CD4-positive, alpha-beta T cell treated with Interleukin-21 for 1 hour (primary cell): ENCODE data around the gene LOXL1.

Experiments
- DNase-seq: peaks from one replicate; pipeline ENCODE4 v3.0.0-alpha.2; 2020

The LOXL1 gene

DNA sequence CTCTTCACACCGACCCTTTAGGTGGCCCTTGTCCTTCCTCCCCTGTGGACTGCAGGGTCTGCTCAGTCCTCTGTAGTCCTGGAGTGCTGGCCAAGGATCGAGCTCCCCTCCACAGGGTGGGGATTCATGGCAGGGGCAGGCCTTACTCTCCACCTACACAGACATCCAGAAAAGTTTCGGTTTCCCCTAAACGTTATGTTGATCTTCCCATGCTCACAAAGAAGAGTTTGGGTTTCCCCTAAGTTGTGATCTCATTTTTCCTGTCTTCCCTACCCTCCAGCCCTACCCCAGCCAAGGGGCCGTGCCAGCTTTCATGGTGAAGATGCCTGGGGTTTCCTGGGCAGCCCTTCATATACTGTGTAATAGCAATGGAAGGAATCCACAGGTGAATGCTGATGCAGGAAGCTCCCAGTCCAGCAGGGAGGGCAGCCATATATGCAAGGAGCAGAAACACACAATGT lies 55.5 kb downstream of the LOXL1 start:
- no peak for DNase-seq

DNA sequence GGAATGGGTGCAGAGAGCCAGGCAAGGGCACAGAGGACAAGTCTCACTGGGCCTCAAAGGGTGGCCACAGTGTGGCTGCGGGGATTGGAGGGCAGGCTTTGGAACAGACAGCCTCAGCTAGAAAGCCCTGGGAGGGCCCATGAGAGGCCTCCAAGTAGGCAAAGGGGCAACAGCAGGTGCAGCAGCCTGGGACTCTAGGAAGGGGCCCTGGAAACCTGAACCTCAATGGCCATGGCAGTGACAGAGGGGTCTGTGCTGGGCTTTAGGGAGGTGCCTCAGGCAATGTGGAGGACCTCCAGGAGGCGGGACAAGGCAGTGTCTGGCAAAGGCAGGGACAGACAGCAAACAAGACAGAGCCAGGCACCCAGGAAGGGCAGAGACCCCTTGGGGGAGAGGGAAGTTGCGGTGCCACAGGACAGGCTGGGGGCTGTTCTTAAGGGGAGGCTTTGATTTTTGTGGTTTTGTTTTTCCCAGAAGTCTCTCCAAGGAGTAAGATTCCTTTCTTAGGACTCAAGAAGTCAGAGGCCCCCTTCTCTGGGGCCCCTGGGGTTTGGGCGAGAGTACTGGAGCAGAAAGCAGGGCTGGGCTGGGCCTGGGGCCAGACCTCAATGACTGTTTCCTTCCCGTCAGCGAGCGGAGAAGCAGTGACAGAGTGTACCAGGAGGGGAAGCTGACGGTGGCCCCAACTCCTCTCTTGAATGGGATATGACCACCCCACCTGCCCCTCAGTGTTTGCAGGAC lies 56.1 kb downstream of the LOXL1 start:
- peak; percentile 23 for DNase-seq

DNA sequence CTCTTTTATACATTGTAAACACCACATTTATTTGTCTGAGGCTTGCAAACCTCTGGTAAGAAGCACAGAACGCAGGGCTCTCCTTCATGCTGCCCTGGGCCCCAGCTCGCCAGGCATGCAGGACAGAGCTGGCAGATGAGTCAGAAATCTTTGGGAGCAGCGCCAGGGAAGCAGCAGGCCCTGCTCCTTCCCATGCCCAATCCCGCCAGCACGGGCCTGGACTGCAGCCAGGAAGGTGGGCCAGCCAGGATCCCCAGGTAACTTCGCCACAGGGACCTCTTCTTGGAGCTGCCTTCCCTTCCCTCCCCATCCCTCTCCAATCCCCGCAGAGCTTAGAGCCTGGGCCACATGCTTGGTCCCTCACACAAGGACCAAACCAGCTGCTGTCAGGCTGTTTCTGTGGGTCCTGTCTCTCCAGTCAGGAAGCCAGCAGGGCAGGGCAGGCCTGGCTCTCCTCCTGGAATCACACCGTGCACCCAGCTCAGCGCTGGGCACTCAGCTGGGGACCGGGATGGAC lies 57.0 kb downstream of the LOXL1 start:
- DNase-seq: no peak

DNA sequence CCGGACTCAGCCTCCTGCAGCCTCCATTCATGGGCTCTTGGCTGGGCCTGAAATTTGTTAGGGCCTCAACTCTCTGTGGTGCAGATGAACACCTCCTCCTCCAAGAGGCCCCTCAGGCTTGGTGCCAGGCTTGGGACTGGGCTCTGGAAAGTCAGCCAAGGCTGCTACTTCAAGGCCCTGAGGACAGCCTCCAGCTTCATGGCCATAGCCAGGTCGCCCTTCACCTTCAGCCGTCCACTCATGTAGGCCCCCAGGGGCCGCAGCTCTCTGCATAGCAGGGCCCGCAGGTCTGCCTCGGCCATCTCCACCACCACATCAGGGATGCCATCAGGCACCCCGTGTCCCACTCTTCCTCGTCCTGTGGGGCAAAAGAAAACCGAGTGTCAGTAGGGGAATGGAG lies 57.5 kb downstream of the LOXL1 start:
- DNase-seq: no peak

DNA sequence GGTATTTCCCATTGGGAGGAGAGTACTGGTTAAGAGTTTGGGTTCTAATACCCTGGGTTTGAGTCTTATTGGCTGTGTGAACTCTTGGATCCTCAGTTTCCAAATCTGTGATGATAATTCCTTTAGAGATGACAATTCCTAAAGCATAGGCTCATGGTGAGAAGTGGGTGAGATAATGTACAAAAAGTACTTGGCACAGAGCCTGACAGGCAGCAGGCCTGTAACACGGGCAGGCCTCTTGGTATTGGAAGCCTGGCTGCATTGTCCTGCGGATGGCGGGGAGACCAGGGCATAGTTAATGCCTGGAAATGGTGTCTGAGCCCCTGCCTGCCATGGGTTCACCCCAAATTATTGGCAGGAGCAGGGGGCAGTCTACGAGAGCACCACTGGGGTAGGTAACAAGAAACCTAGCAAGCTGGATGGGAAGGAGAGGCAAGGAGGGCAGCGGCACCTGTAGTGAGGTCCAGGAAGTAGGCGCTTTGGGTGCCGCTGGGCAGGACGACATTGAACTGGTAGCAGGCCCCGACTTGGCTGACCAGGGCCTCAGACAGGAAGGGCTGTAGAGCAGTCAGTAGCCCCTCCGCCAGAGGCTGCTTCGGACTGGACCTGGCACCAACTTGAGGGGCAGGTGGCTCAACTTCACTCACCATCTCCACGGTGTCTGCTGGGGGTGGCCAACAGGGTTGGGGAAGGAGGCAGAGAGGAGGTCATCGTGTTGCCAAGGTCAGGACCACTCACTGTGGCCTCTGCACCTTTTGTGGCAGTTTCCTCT lies 58.1 kb downstream of the LOXL1 start:
- no peak for DNase-seq

DNA sequence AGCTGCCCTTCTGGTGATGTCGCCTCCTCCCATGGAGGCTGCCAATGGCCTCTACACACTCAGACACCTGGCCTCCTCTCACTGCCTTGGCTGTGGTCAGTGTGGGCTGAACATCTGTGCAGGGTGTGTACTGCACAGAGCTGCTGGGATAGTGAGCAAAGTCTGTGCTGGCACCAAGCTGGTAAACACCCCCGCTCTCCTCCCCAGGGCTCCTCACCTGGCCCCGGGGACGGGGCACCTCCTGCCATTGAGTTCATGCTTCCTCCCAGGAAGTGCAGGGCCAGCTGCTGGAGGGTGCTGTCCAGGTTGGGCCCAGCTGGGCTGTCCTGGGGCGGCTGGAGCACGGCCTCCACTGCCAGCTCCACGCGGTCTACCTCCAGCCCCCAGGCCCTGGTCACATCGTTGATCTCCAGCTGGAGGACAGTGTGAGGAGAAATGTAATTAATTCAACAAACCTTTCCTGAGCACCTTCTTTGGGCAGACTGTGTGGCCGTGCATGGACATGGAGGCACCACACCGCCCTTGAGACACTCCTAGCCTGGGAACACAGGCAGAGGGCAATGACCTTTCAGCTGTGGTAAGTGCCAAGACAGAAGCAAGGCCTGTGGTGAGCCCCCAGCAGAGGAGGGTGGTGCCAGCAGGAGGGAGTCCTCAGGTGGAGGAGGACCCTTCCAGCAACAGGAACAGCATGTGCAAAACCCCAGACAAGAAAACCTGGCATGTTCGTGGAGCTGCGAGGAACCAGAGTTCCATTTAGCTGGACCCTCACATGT lies 59.0 kb downstream of the LOXL1 start:
- no peak for DNase-seq

DNA sequence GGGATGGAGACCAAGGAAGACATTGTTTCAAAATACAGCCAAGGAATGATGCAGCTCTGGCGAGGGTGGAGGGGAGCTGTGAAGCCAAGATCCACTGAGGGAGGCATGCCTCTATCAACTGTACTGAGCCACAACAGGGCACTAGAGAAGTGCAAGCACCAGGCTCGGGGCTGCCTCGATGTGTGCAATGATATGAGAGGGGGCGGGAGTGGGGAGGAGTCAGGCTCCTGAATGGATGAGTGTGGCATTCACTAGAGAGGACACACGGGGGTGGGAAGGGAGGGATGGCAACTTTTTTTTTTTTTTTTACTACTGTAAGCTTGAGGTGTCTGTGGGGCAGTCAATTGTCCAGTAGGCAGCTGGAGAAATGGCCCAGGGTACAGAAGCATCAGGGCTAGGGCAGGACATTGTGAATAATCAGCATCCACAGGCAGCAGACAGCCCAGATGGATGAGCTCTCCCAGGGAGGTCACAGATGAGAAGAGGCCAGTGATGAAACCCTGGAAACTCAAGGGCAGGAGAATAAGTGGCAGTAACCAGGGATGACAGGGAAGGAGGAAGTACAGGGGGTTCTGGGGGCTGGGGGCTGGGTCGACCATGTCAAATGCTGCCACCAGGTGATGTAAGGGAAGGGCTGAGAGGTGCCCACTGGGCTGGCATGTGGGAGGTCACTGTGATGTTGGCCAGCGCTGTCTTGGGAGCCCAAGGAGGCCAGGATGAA lies 60.0 kb downstream of the LOXL1 start:
- no peak for DNase-seq

DNA sequence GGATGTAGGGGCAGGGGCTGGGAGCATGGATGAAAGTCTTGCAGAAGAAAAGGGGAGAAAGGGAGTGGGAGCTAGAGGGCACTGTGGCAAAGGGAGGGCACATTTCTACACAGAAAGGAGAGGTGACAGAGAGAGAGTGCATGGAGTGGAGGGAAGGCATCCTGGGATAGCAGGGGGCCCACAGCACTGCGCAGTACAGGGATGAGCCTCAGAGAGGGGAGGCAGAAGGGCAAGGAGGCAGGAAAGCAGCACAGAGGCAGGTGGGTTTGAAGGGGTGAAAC lies 60.5 kb downstream of the LOXL1 start:
- no peak for DNase-seq

DNA sequence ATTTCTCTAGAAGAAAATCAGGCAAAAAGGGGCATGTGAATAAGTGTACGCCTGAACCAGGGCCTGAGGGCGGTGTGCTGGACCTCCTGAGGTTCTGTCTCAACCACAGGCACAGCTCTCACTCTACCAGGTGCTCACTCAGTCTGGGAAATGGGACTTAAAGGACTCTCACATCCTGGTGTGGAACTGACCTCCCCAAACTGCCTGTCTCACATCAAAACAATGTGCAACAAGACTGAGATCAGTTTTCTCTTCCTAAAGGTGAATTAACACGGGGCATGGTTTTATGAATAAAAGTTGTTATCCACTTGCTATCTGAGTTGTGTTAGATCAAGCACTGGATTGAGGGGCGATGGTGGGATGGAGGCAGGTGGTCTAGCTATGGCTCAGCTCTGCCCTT lies 61.0 kb downstream of the LOXL1 start:
- no peak for DNase-seq

DNA sequence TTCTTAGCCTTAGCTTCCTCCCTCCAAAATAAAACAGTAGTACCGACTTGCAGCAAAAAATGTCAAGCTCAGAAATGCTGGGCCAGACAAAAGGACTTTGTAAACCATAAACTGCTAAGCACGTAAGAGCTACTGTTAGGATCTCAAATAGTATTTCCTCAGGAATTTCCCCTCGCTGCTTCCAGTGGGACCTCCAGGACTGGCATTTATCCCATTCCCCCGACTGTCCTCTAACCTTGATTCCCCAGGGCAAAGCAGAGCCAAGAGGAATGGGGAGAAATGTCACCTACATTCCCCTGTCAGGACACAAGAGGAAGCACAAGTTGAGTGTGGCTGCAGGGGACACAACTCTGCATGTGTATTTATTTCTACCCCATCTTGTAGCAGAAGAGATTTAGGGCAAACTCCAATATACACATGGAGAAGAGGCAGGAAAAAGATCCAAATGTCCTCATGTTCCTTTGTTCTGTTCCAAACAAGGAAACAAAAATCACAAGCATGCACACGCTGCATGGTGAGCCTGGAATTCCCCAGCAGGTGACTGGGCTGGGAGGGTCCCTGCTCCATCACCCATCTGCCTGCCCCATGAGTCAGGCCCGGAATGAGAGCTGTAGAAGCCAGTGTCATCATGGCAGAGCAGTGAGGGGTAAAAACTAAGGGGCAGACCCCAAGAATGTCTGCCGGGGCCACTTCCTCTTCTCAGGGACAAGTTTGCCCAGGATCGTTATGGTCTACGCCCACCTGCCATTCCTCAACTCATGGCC lies 61.6 kb downstream of the LOXL1 start:
- no peak for DNase-seq

DNA sequence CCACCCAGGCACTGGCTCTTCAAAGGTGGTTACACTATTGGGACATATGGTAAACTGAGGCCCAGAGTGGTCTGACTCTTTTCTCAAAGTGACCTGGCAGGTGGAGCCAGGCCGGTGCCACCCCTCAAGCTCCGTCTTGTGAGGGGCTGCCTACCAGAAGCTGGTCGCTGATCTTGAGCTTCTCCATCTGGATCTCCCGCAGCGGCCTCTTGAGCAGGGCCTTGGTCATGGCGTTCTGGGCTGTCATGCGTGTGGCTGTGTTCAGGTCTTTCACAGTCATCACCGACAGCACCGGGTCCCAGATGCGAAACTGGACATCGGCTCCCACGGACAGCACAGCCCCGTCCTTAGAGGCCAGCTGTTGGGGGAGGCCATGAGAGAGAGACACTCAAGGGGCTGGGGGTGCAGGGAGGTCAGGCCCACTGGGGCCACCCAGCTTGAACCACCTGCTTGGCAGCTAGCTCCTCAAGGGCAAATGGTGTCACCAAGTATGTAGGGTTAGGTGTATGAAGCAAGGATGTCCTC lies 62.2 kb downstream of the LOXL1 start:
- no peak for DNase-seq

DNA sequence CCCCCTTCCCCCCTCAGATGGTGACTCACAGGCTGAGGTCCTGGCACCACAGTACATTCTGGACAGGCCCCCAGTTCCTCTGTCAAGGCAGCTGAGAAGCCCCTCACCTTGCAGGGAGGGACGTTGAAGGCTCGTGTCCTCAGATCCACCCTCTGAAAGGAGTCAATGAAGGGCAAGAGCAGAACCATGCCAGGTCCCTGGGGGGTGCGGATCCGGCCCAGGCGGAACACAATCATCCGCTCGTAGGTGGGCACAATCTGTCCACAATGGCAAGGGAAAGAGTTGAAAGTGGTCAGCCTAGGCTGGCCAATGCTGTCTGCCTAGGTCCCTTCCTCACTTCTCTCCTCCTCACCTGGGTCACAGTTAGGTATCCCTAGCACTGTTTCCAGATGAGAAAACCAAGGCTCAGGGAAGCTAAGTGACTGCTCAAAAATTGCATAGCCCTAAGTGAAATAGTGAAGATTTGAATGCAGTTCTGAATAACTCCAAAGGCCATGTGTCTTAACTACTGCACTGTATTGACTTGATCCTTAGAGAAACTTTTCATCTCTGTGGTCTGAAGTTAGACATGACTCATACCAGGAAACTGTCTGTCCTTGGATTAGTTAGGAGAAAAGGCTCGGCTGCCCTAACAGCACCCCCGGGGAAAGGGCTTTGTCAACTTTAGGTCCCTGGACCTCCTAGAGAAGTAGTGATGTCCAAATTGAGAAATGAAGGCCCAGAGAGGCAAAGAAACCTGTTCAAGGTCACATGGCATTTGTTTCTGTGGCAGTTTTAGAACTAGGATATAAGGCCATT lies 62.9 kb downstream of the LOXL1 start:
- DNase-seq: no peak

DNA sequence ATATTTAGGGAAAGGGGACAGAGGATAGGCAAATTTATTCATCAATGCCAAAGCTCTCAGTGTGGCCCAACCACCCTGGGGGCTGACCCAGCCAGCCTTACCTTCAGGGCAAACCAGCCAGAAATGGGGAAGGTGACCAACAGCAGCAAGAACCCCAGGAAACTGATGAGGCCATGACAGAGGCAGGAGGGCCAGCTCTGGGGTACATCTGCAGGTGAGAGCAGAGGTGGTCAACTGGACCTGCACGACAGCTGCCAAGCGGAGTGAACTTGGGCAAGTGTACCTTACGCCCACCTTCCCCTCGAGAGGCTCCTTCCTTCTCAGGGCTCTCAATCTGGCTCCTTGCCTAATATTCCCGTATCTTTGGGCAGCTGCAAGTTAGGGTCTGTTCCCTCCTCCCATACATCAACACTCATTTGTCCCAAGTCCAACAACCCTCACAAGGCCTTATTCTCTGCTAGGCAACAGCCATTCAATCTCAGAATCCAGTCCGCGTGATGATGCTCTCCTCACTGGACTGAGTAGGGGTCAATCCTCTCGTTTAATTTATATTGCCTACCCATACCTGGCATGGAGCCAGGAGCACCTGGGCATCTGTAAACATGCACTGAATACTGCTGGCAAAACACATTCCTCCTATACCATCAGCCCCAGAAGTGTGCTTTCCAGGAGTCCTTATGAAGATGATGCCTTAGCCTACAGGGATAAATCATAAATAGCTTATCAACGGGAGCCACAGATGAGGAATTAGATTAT lies 64.2 kb downstream of the LOXL1 start:
- no peak for DNase-seq

DNA sequence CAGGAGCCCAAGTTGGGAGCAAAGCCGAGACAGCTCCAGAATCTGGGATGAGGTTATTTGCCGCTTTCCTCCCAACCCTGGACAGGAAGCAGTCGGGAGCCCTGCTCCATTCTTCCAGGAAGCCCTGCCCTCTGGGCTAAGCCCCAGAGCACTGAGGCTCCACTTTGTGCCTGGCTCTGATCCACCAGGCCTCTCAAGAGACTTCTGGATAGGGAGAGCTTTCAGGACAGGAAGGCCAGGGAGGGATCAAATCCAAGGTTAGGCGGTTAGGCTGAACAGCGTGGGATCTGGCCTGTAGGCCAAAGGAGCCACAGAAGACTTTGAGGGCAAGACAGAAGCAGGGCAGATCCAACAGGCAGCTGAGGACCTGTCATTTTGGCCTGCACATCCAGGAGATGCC lies 65.0 kb downstream of the LOXL1 start:
- DNase-seq: no peak

DNA sequence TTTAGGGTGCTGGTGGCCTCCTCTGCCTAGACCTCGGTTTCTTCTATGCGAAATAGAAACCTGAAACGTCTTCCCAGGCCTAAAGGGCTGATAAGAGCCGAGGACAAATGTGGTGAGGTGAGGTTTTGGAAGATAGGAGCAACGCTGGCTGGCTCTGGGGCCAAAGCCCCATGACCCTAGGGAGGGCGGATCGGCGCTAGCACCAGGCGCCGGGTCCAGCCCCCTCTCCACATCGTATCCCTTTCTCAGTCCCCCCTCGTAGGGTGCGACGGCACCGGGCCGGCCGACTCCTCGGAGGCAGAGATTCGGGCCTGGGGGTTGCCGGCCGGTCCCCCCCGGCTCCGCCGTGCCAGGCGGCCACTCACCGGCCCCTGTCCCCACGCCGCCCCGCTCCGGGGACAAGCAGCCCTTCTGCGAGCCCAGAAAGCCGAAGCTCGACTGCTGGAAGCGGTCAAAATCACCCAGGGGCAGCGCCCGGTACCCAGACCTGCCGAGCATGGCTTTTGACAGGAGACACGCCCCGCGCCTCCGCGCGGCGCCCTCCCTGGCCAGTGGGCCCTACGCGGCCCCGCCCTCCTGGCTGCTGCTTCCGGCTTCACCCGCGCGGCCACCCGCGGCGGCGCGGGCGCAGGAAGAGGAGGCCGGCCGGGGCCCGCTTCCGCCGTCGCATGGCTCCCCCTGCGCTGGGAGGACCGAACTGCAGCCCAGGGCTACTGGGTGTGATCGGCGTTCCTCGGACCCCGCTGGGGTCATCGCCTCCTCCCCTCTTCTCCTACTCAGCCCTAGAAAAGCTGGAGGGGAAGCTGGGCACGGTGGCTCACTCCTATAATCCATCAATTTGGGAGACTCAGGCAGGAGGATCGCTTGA lies 65.7 kb downstream of the LOXL1 start, which contains the start of gene STOML1:
Gene STOML1 (minus strand): TSS at position 570 of the 868 bp plus-strand sequence. CDS start 72 bp downstream, at position 498.
- DNase-seq: peak; percentile 95

DNA sequence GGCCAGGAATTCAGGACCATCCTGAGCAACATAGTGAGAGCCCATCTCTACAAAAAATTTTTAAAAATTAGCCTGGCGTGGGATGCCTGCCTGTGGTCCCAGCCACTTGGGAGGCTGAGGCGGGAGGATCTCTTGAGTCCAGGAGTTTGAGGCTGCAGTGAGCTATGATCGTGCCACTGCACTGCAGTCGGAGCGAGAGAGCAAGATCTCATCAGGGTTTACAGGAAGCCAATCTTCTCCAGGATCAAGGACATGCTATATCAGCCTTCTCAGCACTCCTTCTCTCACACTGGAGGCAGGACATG lies 66.3 kb downstream of the LOXL1 start:
- no peak for DNase-seq

DNA sequence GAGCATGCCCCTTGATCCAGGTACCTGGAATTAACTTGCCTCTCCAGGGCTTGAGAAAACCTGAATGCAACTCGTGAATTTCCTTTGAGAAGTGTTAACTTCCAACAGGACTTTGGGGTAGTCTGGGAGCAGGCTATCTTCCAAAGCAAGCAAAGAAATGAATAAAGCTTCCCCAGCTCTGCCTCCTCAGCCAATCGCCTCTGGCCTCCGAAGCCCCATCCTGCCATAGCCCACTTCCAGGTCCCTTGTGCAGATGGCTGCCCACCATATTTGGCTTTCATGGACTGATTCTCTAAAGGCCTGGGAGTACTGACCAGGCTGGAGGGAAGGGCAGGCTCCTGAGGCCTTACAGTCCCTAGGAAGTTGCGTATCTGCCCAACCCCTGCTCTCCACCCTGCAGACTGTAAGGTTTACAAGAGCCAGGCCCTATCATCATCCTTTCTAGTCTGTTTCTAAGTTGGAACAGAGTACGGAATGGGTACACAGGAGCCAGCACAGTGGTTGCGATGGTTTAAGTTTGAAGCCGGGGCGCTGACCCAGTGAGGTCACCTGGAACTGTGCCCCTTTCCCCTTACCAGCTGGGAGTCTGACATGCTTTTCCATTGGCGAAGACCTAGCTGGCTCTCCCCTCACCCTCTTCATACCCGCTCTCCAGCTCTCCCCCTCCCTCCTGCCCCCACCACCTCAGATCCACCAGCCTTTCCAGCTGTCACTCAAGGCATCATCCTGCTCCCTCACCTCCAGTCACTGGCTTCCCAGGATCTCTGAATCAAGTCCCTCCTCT lies 67.1 kb downstream of the LOXL1 start:
- DNase-seq: no peak

DNA sequence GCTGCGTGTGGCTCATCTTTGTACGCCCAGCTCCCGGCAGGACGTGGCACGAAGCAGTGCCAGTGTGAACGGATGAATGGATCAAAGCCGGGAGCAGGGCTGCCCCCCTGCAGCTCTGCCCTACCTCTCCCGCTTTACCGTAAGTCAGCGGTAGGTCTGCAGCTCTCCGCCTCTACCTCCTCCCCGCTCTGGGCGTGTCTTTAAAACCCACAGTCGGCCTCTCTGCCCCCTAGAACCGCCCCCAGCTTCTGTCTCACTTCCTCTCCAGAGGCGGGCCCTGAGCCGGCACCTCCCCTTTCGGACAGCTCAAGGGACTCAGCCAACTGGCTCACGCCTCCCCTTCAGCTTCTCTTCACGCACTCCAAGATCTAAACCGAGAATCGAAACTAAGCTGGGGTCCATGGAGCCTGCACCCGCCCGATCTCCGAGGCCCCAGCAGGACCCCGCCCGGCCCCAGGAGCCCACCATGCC lies 68.2 kb downstream of the LOXL1 start, which contains the start of gene PML:
Gene PML (plus strand): TSS at position 304 of the 471 bp plus-strand sequence. CDS start 97 bp downstream, at position 401.
- DNase-seq: peak; percentile 95
